ENCODE data around the gene TMEM51.
"Not testable (repeated sequence)": the region's sequence is repeated elsewhere in the genome, so short reads cannot be mapped to it uniquely, and the experiment has no call there.

TMEM51 gene

DNA sequence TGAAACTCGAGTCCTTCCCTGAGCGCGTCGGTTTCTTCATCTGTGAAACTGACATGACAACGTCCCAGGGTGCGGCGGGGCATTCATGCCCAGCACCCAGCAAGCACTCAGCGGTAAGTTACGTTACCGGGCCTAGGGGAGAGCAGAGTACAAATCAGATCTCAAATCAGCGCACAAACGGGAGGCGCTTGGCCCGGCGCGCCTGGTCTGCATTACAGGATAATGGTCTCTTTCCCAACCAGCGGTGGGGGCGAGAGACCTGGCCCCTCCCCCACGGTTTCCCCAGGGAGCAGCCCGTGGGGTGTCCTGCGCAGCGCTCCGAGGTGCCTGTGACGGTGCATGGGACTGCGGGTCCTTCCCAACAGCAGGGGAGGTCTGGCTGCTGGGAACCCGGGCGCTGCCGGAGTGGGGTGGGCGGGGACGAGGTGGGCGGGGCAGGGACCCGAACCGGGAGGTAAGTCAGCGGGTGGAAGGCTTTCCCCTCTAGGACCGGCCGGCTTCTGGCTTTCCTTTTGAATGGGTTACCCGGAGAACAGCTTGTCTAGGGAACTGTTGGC, 1.0 kb downstream of the TMEM51 start:
- DNase-seq (ENCODE audit: low read depth) = no peak

DNA sequence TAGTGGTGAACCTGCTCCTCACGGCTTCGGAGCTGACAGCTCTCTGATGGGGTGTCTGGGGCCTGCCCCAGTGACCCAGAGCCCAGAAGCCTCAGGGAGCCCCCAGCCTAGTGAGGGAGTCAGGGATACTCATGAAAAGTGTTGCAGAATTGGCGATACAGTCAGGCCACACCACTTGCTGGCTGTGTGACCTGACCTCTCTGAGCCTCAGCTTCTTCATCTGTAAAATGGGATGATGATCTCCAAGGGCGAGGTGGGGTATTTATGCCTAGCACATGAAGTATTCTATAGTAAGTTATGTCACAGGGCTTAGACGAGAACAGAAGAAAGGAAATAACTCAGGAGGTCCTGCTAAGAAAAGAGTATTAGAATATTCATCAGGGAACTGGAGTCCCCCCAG, 1.6 kb downstream of the TMEM51 start:
- DNase-seq (ENCODE audit: low read depth) = no peak

- no peak for DNase-seq (ENCODE audit: low read depth)
These were observed 2.6 kb downstream of the TMEM51 start for GRCh38 chr1:15155888-15156741.

DNA sequence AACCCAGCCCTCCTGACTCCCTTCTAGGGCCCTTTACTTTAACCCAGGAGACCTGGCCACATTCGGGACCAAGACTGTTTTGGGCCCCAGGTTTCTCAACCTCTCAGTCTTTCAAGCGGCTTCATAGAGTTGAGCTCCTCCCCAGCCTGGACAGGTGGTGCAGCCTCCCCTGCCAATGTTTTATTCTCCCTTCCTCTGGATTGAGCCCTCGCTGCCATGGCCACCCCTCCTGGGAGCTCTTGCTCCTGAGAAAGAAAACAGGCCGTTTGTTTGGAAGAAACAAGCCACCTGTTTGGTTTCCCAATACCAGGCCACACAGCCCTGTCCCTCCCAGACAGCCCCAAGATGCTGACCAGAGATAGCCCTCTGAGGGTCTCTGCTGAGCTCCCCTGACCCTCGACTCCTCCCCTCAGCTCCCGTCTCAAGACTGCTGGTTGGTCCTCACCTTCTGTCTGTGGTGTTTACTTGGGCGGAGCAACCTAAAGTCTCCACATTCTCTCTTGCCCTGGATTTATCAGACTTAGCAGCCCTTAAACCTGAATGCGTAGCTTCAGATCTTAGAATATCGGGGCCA, 3.3 kb downstream of the TMEM51 start:
- no peak for DNase-seq (ENCODE audit: low read depth)

DNA sequence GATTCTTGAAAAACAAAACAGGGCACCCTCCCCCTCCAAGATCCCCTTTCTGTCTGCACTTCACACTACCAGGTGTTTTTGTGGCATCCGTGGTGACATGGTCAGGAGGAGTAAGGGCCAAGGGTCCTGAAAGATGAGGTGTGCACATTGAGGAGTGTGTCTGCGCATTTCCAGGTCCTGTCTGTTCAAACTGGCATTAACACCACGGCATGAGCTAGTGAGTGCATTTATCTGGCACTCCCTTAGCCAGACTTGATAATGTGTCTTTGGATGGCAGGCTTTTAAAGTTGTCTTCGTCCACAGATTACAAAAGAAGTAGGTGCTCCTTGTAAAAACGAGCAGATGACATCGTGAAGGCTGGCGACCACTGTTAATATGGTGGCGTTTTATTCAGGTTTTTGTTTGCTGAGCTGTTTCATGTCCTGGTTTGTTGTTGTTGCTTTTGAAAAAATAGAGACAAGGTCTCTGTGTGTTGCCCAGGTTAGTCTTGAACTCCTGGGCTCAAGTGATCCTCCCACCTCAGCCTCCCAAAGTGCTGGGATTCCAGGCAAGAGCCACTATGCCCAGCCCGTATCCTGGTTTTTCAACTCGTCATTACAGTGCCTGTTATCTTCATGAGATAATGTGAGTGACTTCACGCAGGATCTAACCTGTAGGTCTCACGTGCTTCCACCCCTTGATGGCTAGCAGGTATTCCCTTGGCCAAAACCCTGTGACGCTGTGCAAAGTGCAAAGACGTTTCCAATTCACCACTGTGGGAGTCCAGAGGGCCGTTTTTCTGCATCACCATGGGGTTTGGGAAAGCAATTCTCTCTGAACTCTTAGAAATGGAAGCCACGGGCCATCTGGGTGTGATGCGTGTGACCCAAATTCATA, 4.2 kb downstream of the TMEM51 start:
- no peak for DNase-seq (ENCODE audit: low read depth)

GRCh38 chr1:15158506-15159165, 5.1 kb downstream of the TMEM51 start:
- no peak for DNase-seq (ENCODE audit: low read depth)

DNA sequence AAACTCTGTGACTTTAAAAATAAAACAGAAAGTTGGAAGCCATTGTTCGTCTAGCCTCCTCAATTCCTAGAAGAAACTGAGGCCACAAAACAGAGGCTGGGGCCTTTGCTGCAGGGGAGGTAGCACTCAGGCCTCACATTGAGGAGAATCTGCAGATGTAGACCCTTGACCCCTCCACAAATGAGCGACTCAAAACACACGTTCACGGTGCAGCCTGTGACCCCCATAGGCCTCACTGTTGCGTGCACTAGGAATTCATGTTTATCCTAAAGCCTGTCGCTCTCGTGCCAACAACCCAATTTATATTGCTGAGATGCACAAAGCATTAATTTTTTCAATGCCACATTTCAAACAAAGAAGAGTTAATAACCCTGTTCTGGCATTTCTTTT, 5.6 kb downstream of the TMEM51 start:
- no peak for DNase-seq (ENCODE audit: low read depth)

GRCh38 chr1:15160626-15161025, 7.1 kb downstream of the TMEM51 start:
- no peak for DNase-seq (ENCODE audit: low read depth)

GRCh38 chr1:15167386-15167785, 13.8 kb downstream of the TMEM51 start:
- DNase-seq (ENCODE audit: low read depth) = no peak

GRCh38 chr1:15168479-15168878, 14.9 kb downstream of the TMEM51 start:
- DNase-seq (ENCODE audit: low read depth) = no peak

DNA sequence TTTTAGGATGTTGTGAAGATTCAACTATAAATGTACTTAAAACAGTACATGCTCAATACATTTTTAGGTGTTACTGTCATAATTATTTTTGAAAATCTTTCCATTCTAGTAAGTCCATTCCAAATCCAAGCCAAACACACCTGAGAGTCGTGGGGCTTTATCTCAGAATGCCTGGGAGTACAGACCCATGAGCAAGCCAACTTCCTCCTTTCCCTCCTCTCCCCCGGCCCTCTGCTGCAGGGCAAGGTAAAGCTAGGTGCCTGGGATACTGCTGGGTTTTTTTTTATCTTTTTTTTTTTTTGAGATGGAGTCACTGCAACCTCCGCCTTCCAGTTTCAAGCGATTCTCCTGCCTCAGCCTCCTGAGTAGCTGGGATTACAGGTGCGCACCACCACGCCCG, 16.5 kb downstream of the TMEM51 start:
- DNase-seq (ENCODE audit: low read depth) = no peak

- DNase-seq (ENCODE audit: low read depth) = no peak
These were observed 17.8 kb downstream of the TMEM51 start for GRCh38 chr1:15171271-15171908.

- DNase-seq (ENCODE audit: low read depth) = no peak
These were observed 19.1 kb downstream of the TMEM51 start for GRCh38 chr1:15172405-15173259.

- DNase-seq (ENCODE audit: low read depth) = no peak
These were observed 20.5 kb downstream of the TMEM51 start for GRCh38 chr1:15173863-15174614.

DNA sequence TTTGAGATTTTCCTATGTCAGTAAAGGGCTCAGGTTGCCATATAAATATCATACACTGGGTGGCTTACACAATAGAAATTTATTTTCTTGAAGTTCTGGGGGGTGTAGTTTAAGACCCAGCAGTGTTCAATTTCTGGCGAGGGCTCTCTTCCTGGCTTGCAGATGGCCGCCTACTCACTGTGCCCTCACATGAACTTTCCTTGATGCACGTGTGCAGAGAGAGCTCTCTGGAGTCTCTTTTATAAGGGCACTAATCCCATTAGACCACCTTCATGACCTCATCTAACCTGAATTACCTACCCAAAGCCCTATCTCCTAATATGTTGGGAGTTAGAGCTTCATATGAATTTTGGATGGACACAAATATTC, 21.1 kb downstream of the TMEM51 start:
- no peak for DNase-seq (ENCODE audit: low read depth)

GRCh38 chr1:15175324-15176094, 22.0 kb downstream of the TMEM51 start:
- not testable (repeated sequence) for DNase-seq (ENCODE audit: low read depth)

DNA sequence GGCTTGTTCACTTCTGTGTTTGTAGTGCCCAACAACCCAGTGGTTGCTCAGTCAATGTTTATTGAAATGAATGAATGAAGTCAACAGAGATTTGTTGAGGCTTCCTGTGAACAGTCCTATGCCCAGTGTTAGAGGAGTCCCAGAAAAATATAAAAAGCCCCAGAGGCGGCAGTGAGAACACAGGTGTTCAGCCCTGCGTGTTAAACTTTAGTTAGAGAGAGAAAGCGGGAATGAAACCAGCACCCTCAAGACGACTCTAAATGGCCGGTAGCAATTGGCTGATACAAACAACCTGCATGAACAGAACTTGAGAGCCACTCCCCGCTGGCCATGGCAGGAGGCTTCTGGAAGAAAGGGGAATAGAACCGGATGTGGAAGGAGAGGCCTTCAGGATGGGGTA, 22.6 kb downstream of the TMEM51 start:
- no peak for DNase-seq (ENCODE audit: low read depth)

DNA sequence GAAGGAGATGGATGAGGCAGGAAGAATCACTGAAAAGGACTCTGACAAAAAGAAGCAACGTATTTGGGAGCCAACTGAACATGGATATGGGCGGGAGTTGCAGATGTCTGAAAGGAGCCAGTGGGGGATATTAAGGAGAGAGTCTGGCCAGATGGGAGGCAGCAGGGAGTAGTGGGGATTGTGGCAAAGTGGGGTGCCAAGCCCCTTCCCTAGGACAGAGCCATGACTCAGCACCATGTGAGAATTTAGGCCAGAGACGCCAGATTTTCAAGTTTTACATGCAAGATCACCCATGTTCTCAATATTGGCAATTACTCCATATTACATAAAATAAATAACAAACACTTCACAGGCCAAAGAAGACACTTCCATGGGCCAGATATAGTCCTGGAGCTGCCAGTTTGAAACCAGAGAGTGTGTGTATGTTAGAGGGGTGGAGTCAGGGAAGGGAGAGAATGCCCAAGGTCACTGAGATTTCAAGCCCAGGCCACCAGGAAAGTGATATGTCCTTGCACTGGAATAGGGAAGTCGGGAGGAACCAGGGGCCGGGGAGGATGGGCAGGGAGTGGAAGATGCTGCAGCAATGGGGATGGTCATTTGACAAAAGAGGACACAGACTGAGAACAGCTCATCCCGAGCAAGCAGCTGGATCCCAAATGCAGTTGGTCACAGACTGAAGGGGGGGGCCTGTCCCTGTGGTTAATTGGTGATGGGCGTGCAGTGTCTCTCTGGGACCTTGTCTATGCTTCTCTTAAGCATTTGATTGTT, 23.5 kb downstream of the TMEM51 start:
- DNase-seq (ENCODE audit: low read depth) = no peak
